GM12874 (cell line): ENCODE results near the gene TSGA10IP.

ENCODE experiments used
- TF ChIP-seq, protein P1 (sequence below): IDR thresholded peaks from 2 replicates; pipeline ENCODE4 v1.5.1; 2011; ENCODE audit warnings: low read depth, mild to moderate bottlenecking, control low read depth, low read length, moderate library complexity; ENCODE audit not compliant: insufficient read depth

Gene TSGA10IP

GRCh38 chr11:66002648-66003225 is 57.5 kb downstream of the TSGA10IP start:
- TF ChIP-seq, protein P1, sequence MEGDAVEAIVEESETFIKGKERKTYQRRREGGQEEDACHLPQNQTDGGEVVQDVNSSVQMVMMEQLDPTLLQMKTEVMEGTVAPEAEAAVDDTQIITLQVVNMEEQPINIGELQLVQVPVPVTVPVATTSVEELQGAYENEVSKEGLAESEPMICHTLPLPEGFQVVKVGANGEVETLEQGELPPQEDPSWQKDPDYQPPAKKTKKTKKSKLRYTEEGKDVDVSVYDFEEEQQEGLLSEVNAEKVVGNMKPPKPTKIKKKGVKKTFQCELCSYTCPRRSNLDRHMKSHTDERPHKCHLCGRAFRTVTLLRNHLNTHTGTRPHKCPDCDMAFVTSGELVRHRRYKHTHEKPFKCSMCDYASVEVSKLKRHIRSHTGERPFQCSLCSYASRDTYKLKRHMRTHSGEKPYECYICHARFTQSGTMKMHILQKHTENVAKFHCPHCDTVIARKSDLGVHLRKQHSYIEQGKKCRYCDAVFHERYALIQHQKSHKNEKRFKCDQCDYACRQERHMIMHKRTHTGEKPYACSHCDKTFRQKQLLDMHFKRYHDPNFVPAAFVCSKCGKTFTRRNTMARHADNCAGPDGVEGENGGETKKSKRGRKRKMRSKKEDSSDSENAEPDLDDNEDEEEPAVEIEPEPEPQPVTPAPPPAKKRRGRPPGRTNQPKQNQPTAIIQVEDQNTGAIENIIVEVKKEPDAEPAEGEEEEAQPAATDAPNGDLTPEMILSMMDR, result no peak

GRCh38 chr11:66003291-66003690 is 58.0 kb downstream of the TSGA10IP start:
- TF ChIP-seq, protein P1, result no peak

GRCh38 chr11:66004186-66004585 is 58.9 kb downstream of the TSGA10IP start:
- TF ChIP-seq, protein P1, result no peak

DNA sequence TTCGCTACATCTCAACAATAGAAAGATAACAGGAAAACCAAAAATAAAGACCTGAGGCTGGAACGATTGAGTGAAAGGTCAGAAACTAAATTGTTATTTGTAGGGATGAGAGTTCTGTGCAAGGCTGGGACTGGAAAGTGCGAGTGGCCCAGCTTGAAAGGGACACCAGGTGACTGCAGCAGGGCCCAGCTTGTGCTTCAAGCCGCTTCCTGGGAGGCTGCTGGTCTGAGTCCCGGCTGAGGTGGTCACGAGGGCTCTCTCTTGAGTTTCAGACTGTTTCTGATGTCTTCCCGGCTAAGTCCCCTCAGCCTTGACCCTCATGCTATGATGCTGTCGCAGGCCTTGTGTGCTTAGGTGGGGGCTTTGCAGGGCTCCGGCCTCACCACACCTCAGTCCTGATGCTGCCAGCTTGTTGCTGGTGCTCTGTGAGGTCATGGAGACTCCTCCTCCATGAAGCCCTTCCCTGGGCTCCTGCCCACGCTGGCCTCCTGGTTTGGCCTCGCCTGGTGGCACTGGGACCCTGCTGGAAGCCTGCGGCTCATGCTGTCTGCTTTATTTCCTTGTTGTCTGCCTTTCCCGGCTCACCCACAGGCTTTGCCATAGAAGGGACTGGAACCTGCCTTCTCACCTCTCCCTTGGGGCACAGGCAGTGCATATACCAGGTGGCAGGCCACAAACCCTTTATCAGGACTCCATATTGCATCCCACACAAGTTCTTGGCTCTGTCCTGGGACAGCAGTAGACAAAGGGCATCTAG is 61.0 kb downstream of the TSGA10IP start:
- TF ChIP-seq, protein P1, result no peak

- TF ChIP-seq, protein P1, result no peak
These were observed 61.6 kb downstream of the TSGA10IP start for GRCh38 chr11:66006891-66007176.

GRCh38 chr11:66007201-66007634 is 61.9 kb downstream of the TSGA10IP start:
- TF ChIP-seq, protein P1, result no peak

DNA sequence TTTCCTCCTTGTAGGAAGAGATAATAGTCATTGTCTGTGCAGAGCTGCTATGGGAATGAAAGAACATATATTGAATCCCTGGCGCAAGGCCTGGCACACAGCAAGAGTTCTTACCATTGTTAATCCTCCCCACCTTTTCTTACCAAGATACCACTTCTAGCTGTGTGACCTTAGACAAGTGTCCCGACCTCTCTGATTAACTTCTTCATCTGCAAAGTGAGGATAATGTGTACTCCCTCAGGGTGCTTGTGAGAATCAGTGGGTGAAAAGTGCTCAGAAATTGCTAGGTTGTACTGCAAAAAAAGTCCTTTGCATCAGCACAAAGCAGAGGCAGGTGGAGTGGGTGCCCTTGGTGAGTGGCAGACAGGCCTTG is 62.8 kb downstream of the TSGA10IP start:
- TF ChIP-seq, protein P1, result no peak
